ENCODE data around the gene FAM13A. TPM values are rescaled to one million over a fixed set of nuclear protein-coding genes. Genes with fewer than 3 reads are reported as not detected.

Gene FAM13A
- total and polyA plus RNA-seq, 12 donors: 10.1 to 61.6 (median 29.1) TPM

GRCh38 chr4:88865466-88865865 is 191.5 kb downstream of the FAM13A start:
- intact Hi-C loops (cut with DNase I): no loop called here
- TF ChIP-seq CTCF (IDR thresholded peaks at IDR 0.05) (no peak), POLR2A (IDR thresholded peaks at IDR 0.05) (no peak)
- DNase-seq: no peak
- Histone ChIP-seq H3K27me3 (no peaks in the 10 kb centered on the region), H3K4me1 (replicated peaks in 1 of 2) (peaks cover 0 to under 1% of the 10 kb centered on the region in 2 donors), H3K36me3 (replicated peaks in 1 of 2) (no peaks in the 10 kb centered on the region), H3K4me3 (no peak overlapping the region), H3K9me3 (replicated peaks in 1 of 3) (no peaks in the 10 kb centered on the region), H3K27ac (no peak overlapping the region)
- 91 to 95% (median 94%) methylated on average over 6 of the region's 6 CpGs for WGBS, 4 donors

GRCh38 chr4:88865046-88865445 is 191.9 kb downstream of the FAM13A start:
- intact Hi-C loops (cut with DNase I): no loop called here
- Histone ChIP-seq H3K4me1 (replicated peaks in 1 of 2) (peaks cover 0 to 5% of the 10 kb centered on the region in 2 donors), H3K9me3 (replicated peaks in 1 of 3) (no peaks in the 10 kb centered on the region), H3K36me3 (replicated peaks in 1 of 2) (no peaks in the 10 kb centered on the region), H3K4me3 (no peak overlapping the region), H3K27me3 (no peaks in the 10 kb centered on the region), H3K27ac (no peak overlapping the region)
- 96 to 100% (median 99%) methylated on average over 1 of the region's 1 CpG for WGBS, 4 donors
- no peak for DNase-seq
- TF ChIP-seq CTCF (IDR thresholded peaks at IDR 0.05): no peak
- no peak for TF ChIP-seq POLR2A (IDR thresholded peaks at IDR 0.05)

- Histone ChIP-seq H3K4me3 (no peak overlapping the region), H3K4me1 (replicated peaks in 1 of 2) (peaks cover 0 to 6% of the 10 kb centered on the region in 2 donors), H3K27ac (no peak overlapping the region), H3K9me3 (replicated peaks in 1 of 3) (no peaks in the 10 kb centered on the region), H3K36me3 (replicated peaks in 1 of 2) (no peaks in the 10 kb centered on the region), H3K27me3 (no peaks in the 10 kb centered on the region)
- TF ChIP-seq POLR2A (IDR thresholded peaks at IDR 0.05) (no peak), CTCF (IDR thresholded peaks at IDR 0.05) (no peak)
- no peak for DNase-seq
- intact Hi-C loops (cut with DNase I): no loop called here
- WGBS, 4 donors: 84 to 93% (median 86%) methylated on average over 1 of the region's 1 CpG
These were observed 196.4 kb downstream of the FAM13A start for GRCh38 chr4:88860586-88860985.

- H3K27me3 ChIP-seq: no peaks in the 10 kb centered on the region
- WGBS, 4 donors: 65 to 84% (median 75%) methylated on average over 3 of the region's 3 CpGs
- peak overlapping the region in 2 of 5 donors; percentile 13 to 24 for H3K27ac ChIP-seq
- peaks cover 0 to 6% of the 10 kb centered on the region in 2 donors for H3K4me1 ChIP-seq (replicated peaks in 1 of 2)
- H3K9me3 ChIP-seq (replicated peaks in 1 of 3): no peaks in the 10 kb centered on the region
- H3K4me3 ChIP-seq: no peak overlapping the region
- intact Hi-C loops (cut with DNase I): no loop called here
- TF ChIP-seq POLR2A (IDR thresholded peaks at IDR 0.05) (no peak), CTCF (IDR thresholded peaks at IDR 0.05) (no peak)
- H3K36me3 ChIP-seq (replicated peaks in 1 of 2): no peaks in the 10 kb centered on the region
- DNase-seq: no peak
These were observed 197.7 kb downstream of the FAM13A start for GRCh38 chr4:88859191-88859812.
